Keratinocyte (primary cell): ENCODE results near the gene GPR176. TPM values are rescaled to one million over a fixed set of nuclear protein-coding genes. Genes with fewer than 3 reads are reported as not detected.

Source experiments
- DNase-seq: peaks from one replicate; pipeline ENCODE4 v3.0.0-alpha.2; 2011; ENCODE audit warnings: low read depth, missing footprints, low spot score
- FAIRE-seq: peaks from 2 replicates; lab custom pipeline; 2011; peaks lifted over from hg19 to GRCh38; lab: Jason Lieb, UNC
- H2AFZ ChIP-seq: 2 replicates; pipeline ENCODE4 v1.6.0; 2012; ENCODE audit warnings: low read length, control low read depth, inconsistent platforms; ENCODE audit not compliant: control insufficient read depth
- H3K27ac ChIP-seq: 2 replicates; pipeline ENCODE4 v1.5.1; 2011; ENCODE audit warnings: low read length; ENCODE audit not compliant: control insufficient read depth, insufficient read depth
- H3K27me3 ChIP-seq: 3 replicates; pipeline ENCODE4 v1.6.0; 2011; ENCODE audit warnings: low read length; ENCODE audit not compliant: control insufficient read depth, insufficient read depth; ENCODE audit errors: extremely low read depth
- H3K36me3 ChIP-seq, 2 experiments: 2 replicates in 1 of 2; 3 replicates in 1 of 2; pipeline ENCODE4 v1.5.1; 2011; ENCODE audit warnings: low read length in 2 of 2, mild to moderate bottlenecking in 1 of 2; ENCODE audit not compliant: control insufficient read depth in 2 of 2, insufficient read depth in 2 of 2; ENCODE audit errors: extremely low read depth in 1 of 2
- H3K4me1 ChIP-seq: 3 replicates; pipeline ENCODE4 v1.5.1; 2011; ENCODE audit warnings: low read length; ENCODE audit not compliant: control insufficient read depth, insufficient read depth; ENCODE audit errors: extremely low read depth
- H3K4me2 ChIP-seq: 3 replicates; pipeline ENCODE4 v1.6.0; 2011; ENCODE audit warnings: low read depth, low read length; ENCODE audit not compliant: control insufficient read depth, insufficient read depth; ENCODE audit errors: extremely low read depth
- H3K4me3 ChIP-seq, 3 experiments: fragments of 200-600 bp in 1 of 3; sonication (generic) in 1 of 3; 2 replicates in 2 of 3; 3 replicates in 1 of 3; pipeline ENCODE4 v1.5.1; 2011 to 2016; ENCODE audit warnings: low read length in 3 of 3, mild to moderate bottlenecking in 3 of 3, control low read depth in 2 of 3, inconsistent platforms in 1 of 3, low read depth in 1 of 3, mixed read lengths in 1 of 3, mixed run types in 1 of 3, moderate library complexity in 1 of 3; ENCODE audit not compliant: control insufficient read depth in 2 of 3, insufficient read depth in 2 of 3; ENCODE audit errors: extremely low read depth in 1 of 3
- H3K79me2 ChIP-seq: 2 replicates; pipeline ENCODE4 v1.6.0; 2012; ENCODE audit warnings: low read length; ENCODE audit not compliant: control insufficient read depth, insufficient read depth
- H3K9ac ChIP-seq: 3 replicates; pipeline ENCODE4 v1.6.0; 2011; ENCODE audit warnings: low read length; ENCODE audit not compliant: control insufficient read depth, insufficient read depth; ENCODE audit errors: extremely low read depth
- H3K9me1 ChIP-seq: 3 replicates; pipeline ENCODE4 v1.6.0; 2011; ENCODE audit warnings: low read length; ENCODE audit not compliant: control insufficient read depth, insufficient read depth; ENCODE audit errors: extremely low read depth
- H3K9me3 ChIP-seq: 2 replicates; pipeline ENCODE4 v1.5.1; 2012; ENCODE audit warnings: low read depth, low read length; ENCODE audit not compliant: control insufficient read depth
- H4K20me1 ChIP-seq: 3 replicates; pipeline ENCODE4 v1.6.0; 2011; ENCODE audit warnings: low read length; ENCODE audit not compliant: control insufficient read depth, insufficient read depth; ENCODE audit errors: extremely low read depth
- EZH2 ChIP-seq: IDR thresholded peaks from one replicate; pipeline ENCODE4 v1.6.1; 2012; ENCODE audit warnings: inconsistent platforms, mild to moderate bottlenecking, low read length, moderate library complexity
- dilution Hi-C: fragments of 300-500 bp; cut with MboI; formaldehyde crosslinking; loops from one replicate; pipeline ENCODE4 v1.7.0; 2020; ENCODE audit warnings: low sequenced_read_pairs; ENCODE audit not compliant: extremely low pct_ligation_motif_present
- polyA plus RNA-seq, 5 experiments: library from polyadenylated mRNA; depleted of rRNA in 3 of 5; stranded (reverse) in 3 of 5; stranded (forward) in 1 of 5; unstranded in 1 of 5; fragments of >200 nt; gene quantifications; 1 replicate in 1 of 5; 2 replicates in 3 of 5; 3 replicates in 1 of 5; pipeline versions ENCODE4 v1.2.1 to v1.2.3, GENCODE V29; 2011 to 2012; ENCODE audit warnings: missing spikeins in 2 of 5, low read depth in 1 of 5, low replicate concordance in 1 of 5
- TF ChIP-seq, protein P1 (sequence below), 3 experiments: IDR thresholded peaks in 1 of 3; conservative IDR thresholded peaks in 1 of 3; optimal IDR thresholded peaks in 1 of 3; 2 replicates in 2 of 3; 3 replicates in 1 of 3; pipeline versions ENCODE3 to v1.5.1; 2011; ENCODE audit warnings: low read length in 3 of 3, mild to moderate bottlenecking in 3 of 3, moderate library complexity in 2 of 3, control low read depth in 1 of 3, inconsistent platforms in 1 of 3; ENCODE audit not compliant: insufficient read depth in 2 of 3; ENCODE audit errors: extremely low read depth in 1 of 3

The GPR176 gene
- polyA plus RNA-seq, 1 donor (not counting 4 experiments of a cell fraction or from before 2014, with no cell fraction given), result 12.5 TPM

DNA sequence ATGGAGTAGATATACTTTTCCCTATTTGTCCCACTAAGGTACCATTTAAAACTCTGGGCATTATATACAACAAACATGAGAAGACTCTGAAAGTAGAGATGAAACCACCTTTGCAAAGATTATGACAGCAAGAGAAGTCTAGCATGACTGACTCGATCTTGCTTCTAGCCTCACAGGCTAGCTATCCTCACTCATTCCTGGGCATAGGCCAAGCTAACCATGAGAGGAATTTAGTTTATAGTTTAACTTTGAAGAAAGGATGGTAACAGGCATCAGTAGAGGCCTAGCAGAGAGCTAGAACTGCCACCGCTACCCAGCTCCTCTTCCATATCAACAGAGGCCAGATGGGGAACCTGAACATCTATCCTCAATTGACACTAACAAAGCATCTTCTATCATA is 74.0 kb downstream of the GPR176 start:
- H3K4me2 ChIP-seq, result no peak overlapping the region
- no peaks in the 10 kb centered on the region for H3K27me3 ChIP-seq
- DNase-seq, result no peak
- H4K20me1 ChIP-seq, result no peaks in the 10 kb centered on the region
- no peaks in the 10 kb centered on the region for H3K36me3 ChIP-seq
- no peaks in the 10 kb centered on the region for H3K9me3 ChIP-seq
- peaks cover 9% of the 10 kb centered on the region for H3K79me2 ChIP-seq
- H3K4me1 ChIP-seq, result peaks cover 15% of the 10 kb centered on the region
- H3K9me1 ChIP-seq, result no peaks in the 10 kb centered on the region
- no peak overlapping the region for H3K27ac ChIP-seq
- TF ChIP-seq EZH2, result no peak
- TF ChIP-seq, protein P1, sequence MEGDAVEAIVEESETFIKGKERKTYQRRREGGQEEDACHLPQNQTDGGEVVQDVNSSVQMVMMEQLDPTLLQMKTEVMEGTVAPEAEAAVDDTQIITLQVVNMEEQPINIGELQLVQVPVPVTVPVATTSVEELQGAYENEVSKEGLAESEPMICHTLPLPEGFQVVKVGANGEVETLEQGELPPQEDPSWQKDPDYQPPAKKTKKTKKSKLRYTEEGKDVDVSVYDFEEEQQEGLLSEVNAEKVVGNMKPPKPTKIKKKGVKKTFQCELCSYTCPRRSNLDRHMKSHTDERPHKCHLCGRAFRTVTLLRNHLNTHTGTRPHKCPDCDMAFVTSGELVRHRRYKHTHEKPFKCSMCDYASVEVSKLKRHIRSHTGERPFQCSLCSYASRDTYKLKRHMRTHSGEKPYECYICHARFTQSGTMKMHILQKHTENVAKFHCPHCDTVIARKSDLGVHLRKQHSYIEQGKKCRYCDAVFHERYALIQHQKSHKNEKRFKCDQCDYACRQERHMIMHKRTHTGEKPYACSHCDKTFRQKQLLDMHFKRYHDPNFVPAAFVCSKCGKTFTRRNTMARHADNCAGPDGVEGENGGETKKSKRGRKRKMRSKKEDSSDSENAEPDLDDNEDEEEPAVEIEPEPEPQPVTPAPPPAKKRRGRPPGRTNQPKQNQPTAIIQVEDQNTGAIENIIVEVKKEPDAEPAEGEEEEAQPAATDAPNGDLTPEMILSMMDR (optimal IDR thresholded peaks at IDR 0.05 in 1 of 3, IDR thresholded peaks at IDR 0.05 in 1 of 3, conservative IDR thresholded peaks at IDR 0.05 in 1 of 3; ENCODE audit: extremely low read depth in 1 of 3, insufficient read depth in 2 of 3, low read length in 3 of 3), result no peak
- FAIRE-seq, result peak; percentile 17
- no peak overlapping the region for H2AFZ ChIP-seq
- no peak overlapping the region for H3K9ac ChIP-seq
- no peak overlapping the region for H3K4me3 ChIP-seq
- dilution Hi-C loops, result no loop called here

DNA sequence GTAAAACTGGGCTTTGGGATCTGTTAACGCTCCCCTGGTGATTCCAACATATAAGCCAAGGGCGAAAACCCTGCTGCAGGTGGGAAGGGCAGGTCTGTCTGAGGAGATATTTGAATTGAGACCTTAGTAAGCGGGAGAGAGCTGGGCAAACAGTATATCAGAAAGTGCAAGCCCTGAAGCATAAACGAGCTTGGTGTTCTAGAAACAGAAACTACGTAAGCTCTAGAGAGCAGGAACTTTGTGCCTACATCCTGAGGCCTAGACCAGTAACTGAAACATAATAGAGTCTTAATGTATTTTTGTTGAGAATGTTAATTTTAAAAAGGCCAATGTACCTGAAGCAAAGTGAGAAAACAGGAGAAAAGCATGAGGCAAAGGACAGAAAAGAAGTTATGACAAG is 74.5 kb downstream of the GPR176 start:
- Histone ChIP-seq H3K4me1 (peaks cover 15% of the 10 kb centered on the region), H3K36me3 (no peaks in the 10 kb centered on the region), H3K4me2 (no peak overlapping the region), H3K27ac (no peak overlapping the region), H3K79me2 (peaks cover 9% of the 10 kb centered on the region), H3K9me3 (no peaks in the 10 kb centered on the region), H4K20me1 (no peaks in the 10 kb centered on the region), H3K9ac (no peak overlapping the region), H3K27me3 (no peaks in the 10 kb centered on the region), H3K4me3 (no peak overlapping the region), H2AFZ (no peak overlapping the region), H3K9me1 (no peaks in the 10 kb centered on the region)
- TF ChIP-seq EZH2, result no peak
- TF ChIP-seq, protein P1 (optimal IDR thresholded peaks at IDR 0.05 in 1 of 3, IDR thresholded peaks at IDR 0.05 in 1 of 3, conservative IDR thresholded peaks at IDR 0.05 in 1 of 3; ENCODE audit: extremely low read depth in 1 of 3, insufficient read depth in 2 of 3, low read length in 3 of 3), result no peak
- dilution Hi-C loops, result no loop called here
- FAIRE-seq (no peak), DNase-seq (no peak)
